UCSD-AML1 (cell line): Measurements from ENCODE around the gene IL36B.

Experiments used
- DNase-seq: peaks from one replicate; lab custom pipeline; 2025; ENCODE audit not compliant: unreplicated experiment; lab: John Stamatoyannopoulos, UW

The IL36B gene

GRCh38 chr2:113056521-113056920 lies 3.9 kb upstream of the IL36B start:
- no peak for DNase-seq

GRCh38 chr2:113054066-113054465 lies 1.4 kb upstream of the IL36B start:
- no peak for DNase-seq

- DNase-seq = no peak
Measured at GRCh38 chr2:113053666-113054065, 999 bp upstream of the IL36B start.

GRCh38 chr2:113050921-113051895 lies 1.5 kb downstream of the IL36B start:
- DNase-seq = no peak

- no peak for DNase-seq
Measured at GRCh38 chr2:113046465-113046864, 6.2 kb downstream of the IL36B start.

GRCh38 chr2:113041871-113042270 lies 10.8 kb downstream of the IL36B start:
- DNase-seq = no peak

GRCh38 chr2:113039719-113040118 lies 12.9 kb downstream of the IL36B start:
- no peak for DNase-seq

GRCh38 chr2:113039158-113039557 lies 13.5 kb downstream of the IL36B start:
- no peak for DNase-seq

- no peak for DNase-seq
Measured at GRCh38 chr2:113038291-113038690, 14.4 kb downstream of the IL36B start.

GRCh38 chr2:113036763-113037162 lies 15.9 kb downstream of the IL36B start:
- no peak for DNase-seq

GRCh38 chr2:113034016-113034415 lies 18.7 kb downstream of the IL36B start:
- no peak for DNase-seq

- no peak for DNase-seq
Measured at GRCh38 chr2:113032737-113033136, 19.9 kb downstream of the IL36B start.

GRCh38 chr2:113028112-113028511 lies 24.6 kb downstream of the IL36B start:
- no peak for DNase-seq

GRCh38 chr2:113027691-113028090 lies 25.0 kb downstream of the IL36B start:
- no peak for DNase-seq

- no peak for DNase-seq
Measured at GRCh38 chr2:113025737-113026136, 26.9 kb downstream of the IL36B start.

GRCh38 chr2:113024764-113025163 lies 27.9 kb downstream of the IL36B start:
- no peak for DNase-seq

- DNase-seq = no peak
Measured at GRCh38 chr2:113021312-113021711, 31.4 kb downstream of the IL36B start.

GRCh38 chr2:113018509-113018908 lies 34.2 kb downstream of the IL36B start:
- DNase-seq = no peak

- DNase-seq = no peak
Measured at GRCh38 chr2:113015655-113016054, 37.0 kb downstream of the IL36B start.

- DNase-seq = no peak
Measured at GRCh38 chr2:113015042-113015441, 37.6 kb downstream of the IL36B start.

- DNase-seq = no peak
Measured at GRCh38 chr2:113014067-113014466, 38.6 kb downstream of the IL36B start.

GRCh38 chr2:113013336-113013661 lies 39.4 kb downstream of the IL36B start:
- no peak for DNase-seq
